CD14-positive monocyte (primary cell): ENCODE data around the gene ASAH2B. TPM values are rescaled to one million over a fixed set of nuclear protein-coding genes. Genes with fewer than 3 reads are reported as not detected.

Experiments used
- DNase-seq, 3 donors: peaks; one replicate each; pipeline ENCODE4 v3.0.0-alpha.2; 2011 to 2022
- H2AFZ ChIP-seq: 2 replicates; pipeline ENCODE4 v1.6.0; 2012; ENCODE audit warnings: mild to moderate bottlenecking, low read depth, low read length, inconsistent platforms; ENCODE audit not compliant: insufficient read depth, poor library complexity, severe bottlenecking
- H3K27ac ChIP-seq, 2 donors: 1 replicate in 1 of 2; 2 replicates in 1 of 2; pipeline ENCODE4 v1.5.1; 2012 to 2013; ENCODE audit warnings: low read length in 2 of 2, control low read depth in 1 of 2, inconsistent platforms in 1 of 2, low read depth in 1 of 2, mild to moderate bottlenecking in 1 of 2
- H3K27me3 ChIP-seq, 2 donors: one replicate each; pipeline versions ENCODE4 v1.6.0 to v1.6.1; 2011 to 2013; ENCODE audit warnings: low read length in 2 of 2; ENCODE audit not compliant: control insufficient read depth in 2 of 2, insufficient read depth in 2 of 2
- H3K36me3 ChIP-seq, 2 donors: replicated peaks in 1 of 2; 1 replicate in 1 of 2; 2 replicates in 1 of 2; pipeline versions ENCODE4 v1.5.1 to v1.6.1; 2012 to 2013; ENCODE audit warnings: low read length in 2 of 2, control low read depth in 1 of 2, inconsistent platforms in 1 of 2, mild to moderate bottlenecking in 1 of 2; ENCODE audit not compliant: insufficient read depth in 2 of 2, control insufficient read depth in 1 of 2
- H3K4me1 ChIP-seq, 2 donors: 1 replicate in 1 of 2; 2 replicates in 1 of 2; pipeline versions ENCODE4 v1.5.1 to v1.6.1; 2012 to 2013; ENCODE audit warnings: low read length in 2 of 2, control low read depth in 1 of 2, inconsistent platforms in 1 of 2, mild to moderate bottlenecking in 1 of 2, moderate library complexity in 1 of 2; ENCODE audit not compliant: insufficient read depth in 2 of 2, control insufficient read depth in 1 of 2
- H3K4me2 ChIP-seq: replicated peaks from 2 replicates; pipeline ENCODE3; 2012; ENCODE audit warnings: low read length, moderate library complexity, mild to moderate bottlenecking; ENCODE audit not compliant: poor library complexity, severe bottlenecking; ENCODE audit errors: extremely low read depth
- H3K4me3 ChIP-seq, 3 experiments: fragments of 200-600 bp in 1 of 3; sonication (generic) in 1 of 3; replicated peaks in 1 of 3; 1 replicate in 2 of 3; 2 replicates in 1 of 3; pipeline ENCODE4 v1.5.1; 2011 to 2013; ENCODE audit warnings: low read length in 3 of 3, mild to moderate bottlenecking in 3 of 3, control low read depth in 2 of 3, low read depth in 2 of 3, inconsistent platforms in 1 of 3, moderate library complexity in 1 of 3
- H3K79me2 ChIP-seq: 2 replicates; pipeline ENCODE4 v1.6.0; 2012; ENCODE audit warnings: mild to moderate bottlenecking, control low read depth, inconsistent platforms, low read length, moderate library complexity; ENCODE audit not compliant: insufficient read depth
- H3K9ac ChIP-seq: 2 replicates; pipeline ENCODE4 v1.6.0; 2017; ENCODE audit warnings: low read length, mild to moderate bottlenecking; ENCODE audit not compliant: insufficient read depth, poor library complexity, severe bottlenecking
- H3K9me3 ChIP-seq, 2 donors: replicated peaks in 1 of 2; 1 replicate in 1 of 2; 2 replicates in 1 of 2; pipeline versions ENCODE4 v1.5.1 to v1.6.1; 2012 to 2013; ENCODE audit warnings: low read length in 2 of 2, control low read depth in 1 of 2; ENCODE audit not compliant: control insufficient read depth in 1 of 2, insufficient read depth in 1 of 2
- H4K20me1 ChIP-seq: 2 replicates; pipeline ENCODE4 v1.6.0; 2012; ENCODE audit warnings: mild to moderate bottlenecking, low read length, control low read depth, moderate library complexity; ENCODE audit not compliant: insufficient read depth
- H3K27ac Mint-ChIP-seq, 7 donors: one replicate each; pipeline ENCODE4 v1.8.0; 2020; ENCODE audit warnings: mild to moderate bottlenecking in 7 of 7, mixed read lengths in 7 of 7, moderate library complexity in 6 of 7, inconsistent platforms in 2 of 7
- H3K27me3 Mint-ChIP-seq, 3 donors: one replicate each; pipeline ENCODE4 v1.8.0; 2021 to 2022; ENCODE audit warnings: low read depth in 3 of 3, mild to moderate bottlenecking in 3 of 3, mixed read lengths in 3 of 3, moderate library complexity in 3 of 3, inconsistent platforms in 1 of 3
- H3K36me3 Mint-ChIP-seq, 2 donors: one replicate each; pipeline ENCODE4 v1.8.0; 2020; ENCODE audit warnings: mixed read lengths in 2 of 2, inconsistent platforms in 1 of 2, mild to moderate bottlenecking in 1 of 2
- H3K4me1 Mint-ChIP-seq: one replicate; pipeline ENCODE4 v1.8.0; 2020; ENCODE audit warnings: mild to moderate bottlenecking, mixed read lengths
- H3K4me3 Mint-ChIP-seq, 2 donors: one replicate each; pipeline ENCODE4 v1.8.0; 2020; ENCODE audit warnings: mild to moderate bottlenecking in 2 of 2, mixed read lengths in 2 of 2, moderate library complexity in 1 of 2
- H3K9me3 Mint-ChIP-seq, 7 donors: one replicate each; pipeline ENCODE4 v1.8.0; 2020 to 2022; ENCODE audit warnings: mixed read lengths in 7 of 7, mild to moderate bottlenecking in 6 of 7, moderate library complexity in 6 of 7, inconsistent platforms in 2 of 7
- CTCF ChIP-seq: fragments of 200-600 bp; IDR thresholded peaks from one replicate; pipeline ENCODE4 v1.8.0; 2022; ENCODE audit warnings: antibody characterized with exemption, mild to moderate bottlenecking
- WGBS: methylation state at CpG from one replicate; pipeline ENCODE4 v1.1.5; 2013; ENCODE audit warnings: missing lambda C conversion rate; ENCODE audit not compliant: insufficient coverage; 5-methylcytosine and 5-hydroxymethylcytosine counted together
- intact Hi-C, 2 donors: fragments of 100-400 bp; cut with micrococcal nuclease; formaldehyde crosslinking; loops; one replicate each; pipeline versions ENCODE4 v1.15.0 to v1.15.1; 2023
- polyA plus RNA-seq, 3 donors: library from polyadenylated mRNA; depleted of rRNA in 1 of 3; unstranded in 2 of 3; stranded (reverse) in 1 of 3; fragments of 300-500 nt in 2 of 3; fragments of >200 nt in 1 of 3; fragmentation: Illumina TruSeq in 2 of 3; gene quantifications; 1 replicate in 2 of 3; 2 replicates in 1 of 3; pipeline ENCODE4 v1.2.3, GENCODE V29; 2012 to 2021

The ASAH2B gene
- polyA plus RNA-seq, 3 donors: not detected

- Histone ChIP-seq H3K4me2 (no peak overlapping the region), H3K4me1 (no peaks in the 10 kb centered on the region), H3K79me2 (no peaks in the 10 kb centered on the region), H3K36me3 (no peaks in the 10 kb centered on the region), H3K9me3 (peaks cover 0 to 6% of the 10 kb centered on the region in 2 donors), H3K4me3 (no peak overlapping the region), H3K27me3 (peaks cover 0 to 3% of the 10 kb centered on the region in 2 donors), H3K27ac (no peak overlapping the region), H3K9ac (no peak overlapping the region), H4K20me1 (no peaks in the 10 kb centered on the region), H2AFZ (no peak overlapping the region)
- 50% methylated on average over 1 of the region's 3 CpGs for WGBS
- no peaks in the 10 kb centered on the region for H3K36me3 Mint-ChIP-seq
- no peak overlapping the region for H3K4me3 Mint-ChIP-seq
- no peaks in the 10 kb centered on the region for H3K4me1 Mint-ChIP-seq
- H3K27ac Mint-ChIP-seq: no peak overlapping the region
- DNase-seq: no peak
- peaks cover 3 to 7% (median 4%) of the 10 kb centered on the region in 7 donors for H3K9me3 Mint-ChIP-seq
- intact Hi-C loops: no loop called here
- no peak for TF ChIP-seq CTCF
- H3K27me3 Mint-ChIP-seq: peaks cover 0 to 8% (median 1%) of the 10 kb centered on the region in 3 donors
Measured at GRCh38 chr10:50798297-50798696, 58.6 kb downstream of the ASAH2B start.

DNA sequence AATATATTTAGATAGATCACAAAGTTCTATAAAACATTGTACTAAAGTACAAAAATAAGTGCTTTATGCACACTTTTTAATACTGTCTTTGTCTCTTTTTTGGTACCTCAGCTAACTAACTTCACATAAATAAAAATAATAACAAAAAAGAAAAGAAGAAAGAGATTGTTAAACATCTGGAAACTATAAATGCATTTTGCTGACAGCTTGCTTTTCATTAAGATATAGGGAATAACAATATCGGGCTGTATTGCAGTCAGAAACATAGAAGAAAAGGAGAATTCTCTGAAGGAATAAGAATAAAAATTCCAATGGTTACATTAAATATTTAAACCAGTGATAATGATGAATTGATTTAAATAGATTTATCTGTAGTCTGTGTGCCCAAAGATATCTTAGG is 59.9 kb downstream of the ASAH2B start:
- Histone ChIP-seq H3K4me2 (no peak overlapping the region), H3K9me3 (peaks cover 0 to 6% of the 10 kb centered on the region in 2 donors)
- WGBS: no CpG with 5 or more reads among the region's 1 CpG

More for the DNA sequence above, 59.9 kb downstream of the ASAH2B start:
- H3K36me3 ChIP-seq: no peaks in the 10 kb centered on the region
- H3K27me3 ChIP-seq: peaks cover 0 to 3% of the 10 kb centered on the region in 2 donors
- TF ChIP-seq CTCF: no peak
- no peaks in the 10 kb centered on the region for H3K79me2 ChIP-seq
- H3K4me1 Mint-ChIP-seq: no peaks in the 10 kb centered on the region
- H2AFZ ChIP-seq: no peak overlapping the region
- H3K4me1 ChIP-seq: no peaks in the 10 kb centered on the region
- DNase-seq: no peak
- no peak overlapping the region for H3K27ac ChIP-seq
- no peak overlapping the region for H3K4me3 Mint-ChIP-seq
- intact Hi-C loops: no loop called here
- H3K36me3 Mint-ChIP-seq: no peaks in the 10 kb centered on the region
- peaks cover 0 to 9% (median 1%) of the 10 kb centered on the region in 3 donors for H3K27me3 Mint-ChIP-seq
- H3K9ac ChIP-seq: no peak overlapping the region
- H4K20me1 ChIP-seq: no peaks in the 10 kb centered on the region
- H3K4me3 ChIP-seq: no peak overlapping the region
- H3K27ac Mint-ChIP-seq: no peak overlapping the region
- peaks cover 3 to 7% (median 3%) of the 10 kb centered on the region in 7 donors for H3K9me3 Mint-ChIP-seq
